ENCODE measurements around the gene ECHDC3.
A peak's percentile ranks its signal among the peaks of the same experiment; 100 is the strongest.

The ECHDC3 gene

GRCh38 chr10:11697718-11698527 is 44.3 kb upstream of the ECHDC3 start:
- Histone ChIP-seq H3K4me3 (ENCODE audit: low read length) (peak overlapping the region; percentile 13; the same call in 1 of the 2 replicates), H3K27me3 (ENCODE audit: control insufficient read depth, low read length) (no peaks in the 10 kb centered on the region), H3K27ac (ENCODE audit: low read depth, low read length) (peak overlapping the region; percentile 71), H3K79me2 (ENCODE audit: control insufficient read depth, low read length) (no peaks in the 10 kb centered on the region), H3K4me1 (ENCODE audit: control insufficient read depth, low read length) (peaks cover 38% of the 10 kb centered on the region), H3K4me2 (ENCODE audit: low read length) (peak overlapping the region; percentile 51), H3K36me3 (ENCODE audit: control insufficient read depth, low read length) (no peaks in the 10 kb centered on the region), H3F3A (ENCODE audit: control insufficient read depth, insufficient read depth) (peaks cover 4% of the 10 kb centered on the region), H3K9me3 (ENCODE audit: control insufficient read depth, insufficient read depth, low read length) (no peaks in the 10 kb centered on the region), H3K9me2 (replicated peaks; ENCODE audit: control insufficient read depth, low read length) (no peaks in the 10 kb centered on the region), H4K20me1 (ENCODE audit: control insufficient read depth, insufficient read depth, low read depth, low read length) (no peaks in the 10 kb centered on the region)
- TF ChIP-seq CTCF (IDR thresholded peaks at IDR 0.05; ENCODE audit: low read depth, low read length, poor library complexity, severe bottlenecking): peak; percentile 77
- no peak for TF ChIP-seq EZH2phosphoT487 (IDR thresholded peaks at IDR 0.05; ENCODE audit: borderline replicate concordance, low read length)

GRCh38 chr10:11698691-11699549 is 43.3 kb upstream of the ECHDC3 start:
- peaks cover 4% of the 10 kb centered on the region for H3F3A ChIP-seq (ENCODE audit: control insufficient read depth, insufficient read depth)
- no peaks in the 10 kb centered on the region for H3K9me2 ChIP-seq (replicated peaks; ENCODE audit: control insufficient read depth, low read length)
- H3K27me3 ChIP-seq (ENCODE audit: control insufficient read depth, low read length): no peaks in the 10 kb centered on the region
- H3K36me3 ChIP-seq (ENCODE audit: control insufficient read depth, low read length): no peaks in the 10 kb centered on the region
- H3K9me3 ChIP-seq (ENCODE audit: control insufficient read depth, insufficient read depth, low read length): no peaks in the 10 kb centered on the region
- H3K79me2 ChIP-seq (ENCODE audit: control insufficient read depth, low read length): no peaks in the 10 kb centered on the region
- H3K4me3 ChIP-seq (ENCODE audit: low read length): peak overlapping the region; percentile 13
- peak overlapping the region; percentile 71 for H3K27ac ChIP-seq (ENCODE audit: low read depth, low read length)
- TF ChIP-seq EZH2phosphoT487 (IDR thresholded peaks at IDR 0.05; ENCODE audit: borderline replicate concordance, low read length) (no peak), CTCF (IDR thresholded peaks at IDR 0.05; ENCODE audit: low read depth, low read length, poor library complexity, severe bottlenecking) (no peak)
- peaks cover 38% of the 10 kb centered on the region for H3K4me1 ChIP-seq (ENCODE audit: control insufficient read depth, low read length)
- peak overlapping the region; percentile 51 for H3K4me2 ChIP-seq (ENCODE audit: low read length)
- no peaks in the 10 kb centered on the region for H4K20me1 ChIP-seq (ENCODE audit: control insufficient read depth, insufficient read depth, low read depth, low read length)

GRCh38 chr10:11699550-11700097 is 42.6 kb upstream of the ECHDC3 start:
- Histone ChIP-seq H3K79me2 (ENCODE audit: control insufficient read depth, low read length) (no peaks in the 10 kb centered on the region), H3K36me3 (ENCODE audit: control insufficient read depth, low read length) (no peaks in the 10 kb centered on the region), H3K4me2 (ENCODE audit: low read length) (peak overlapping the region; percentile 51), H3K9me3 (ENCODE audit: control insufficient read depth, insufficient read depth, low read length) (no peaks in the 10 kb centered on the region), H4K20me1 (ENCODE audit: control insufficient read depth, insufficient read depth, low read depth, low read length) (no peaks in the 10 kb centered on the region), H3F3A (ENCODE audit: control insufficient read depth, insufficient read depth) (peaks cover 4% of the 10 kb centered on the region), H3K27me3 (ENCODE audit: control insufficient read depth, low read length) (no peaks in the 10 kb centered on the region), H3K27ac (ENCODE audit: low read depth, low read length) (peak overlapping the region; percentile 71), H3K9me2 (replicated peaks; ENCODE audit: control insufficient read depth, low read length) (no peaks in the 10 kb centered on the region), H3K4me1 (ENCODE audit: control insufficient read depth, low read length) (peaks cover 38% of the 10 kb centered on the region), H3K4me3 (ENCODE audit: low read length) (peak overlapping the region; percentile 10)
- TF ChIP-seq EZH2phosphoT487 (IDR thresholded peaks at IDR 0.05; ENCODE audit: borderline replicate concordance, low read length) (no peak), CTCF (IDR thresholded peaks at IDR 0.05; ENCODE audit: low read depth, low read length, poor library complexity, severe bottlenecking) (no peak)
